HG03439 (cell line): ENCODE results near the gene TEDC2.

ENCODE experiments used
- ATAC-seq: cut with Tn5 transposase; IDR thresholded peaks from one replicate; pipeline ENCODE4 v1.9.1; 2021; ENCODE audit warnings: mild to moderate bottlenecking, moderate library complexity; ENCODE audit not compliant: unreplicated experiment

TEDC2 gene

DNA sequence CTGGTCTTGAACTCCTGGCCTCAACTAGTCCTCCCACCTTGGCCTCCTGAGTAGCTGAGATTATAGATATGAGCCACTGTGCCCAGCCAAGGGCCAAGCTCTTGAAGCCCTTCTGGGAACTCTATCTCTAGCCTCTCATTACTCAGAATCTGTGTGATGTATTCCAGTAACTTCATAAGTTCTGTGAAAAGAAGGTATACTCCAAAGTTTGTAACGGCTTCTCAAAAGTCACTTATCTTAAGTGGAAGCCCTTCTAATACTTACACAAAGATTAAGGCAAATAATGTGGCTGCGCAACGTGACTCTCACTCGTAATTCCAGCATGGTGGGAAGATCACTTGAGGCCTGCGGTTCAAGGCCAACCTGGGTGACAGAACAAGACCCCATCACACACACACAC lies 34.7 kb downstream of the TEDC2 start:
- no peak for ATAC-seq

DNA sequence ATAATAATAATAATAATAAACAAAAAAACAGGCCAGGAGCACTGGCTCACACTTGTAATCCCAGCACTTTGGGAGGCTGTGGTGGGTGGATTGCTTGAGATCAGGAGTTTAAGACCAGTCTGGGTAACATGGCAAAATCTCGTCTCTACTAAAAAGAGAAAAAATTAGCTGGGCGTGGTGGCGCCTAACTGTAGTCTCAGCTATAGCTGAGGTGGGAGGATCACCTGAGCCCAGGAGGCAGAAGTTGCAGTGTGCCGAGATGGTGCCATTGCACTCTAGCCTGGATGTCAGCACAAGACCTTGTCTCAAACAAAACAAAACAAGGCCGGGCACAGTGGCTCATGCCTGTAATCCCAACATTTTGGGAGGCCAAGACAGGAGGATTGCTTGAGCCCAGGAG lies 35.1 kb downstream of the TEDC2 start:
- ATAC-seq: no peak

DNA sequence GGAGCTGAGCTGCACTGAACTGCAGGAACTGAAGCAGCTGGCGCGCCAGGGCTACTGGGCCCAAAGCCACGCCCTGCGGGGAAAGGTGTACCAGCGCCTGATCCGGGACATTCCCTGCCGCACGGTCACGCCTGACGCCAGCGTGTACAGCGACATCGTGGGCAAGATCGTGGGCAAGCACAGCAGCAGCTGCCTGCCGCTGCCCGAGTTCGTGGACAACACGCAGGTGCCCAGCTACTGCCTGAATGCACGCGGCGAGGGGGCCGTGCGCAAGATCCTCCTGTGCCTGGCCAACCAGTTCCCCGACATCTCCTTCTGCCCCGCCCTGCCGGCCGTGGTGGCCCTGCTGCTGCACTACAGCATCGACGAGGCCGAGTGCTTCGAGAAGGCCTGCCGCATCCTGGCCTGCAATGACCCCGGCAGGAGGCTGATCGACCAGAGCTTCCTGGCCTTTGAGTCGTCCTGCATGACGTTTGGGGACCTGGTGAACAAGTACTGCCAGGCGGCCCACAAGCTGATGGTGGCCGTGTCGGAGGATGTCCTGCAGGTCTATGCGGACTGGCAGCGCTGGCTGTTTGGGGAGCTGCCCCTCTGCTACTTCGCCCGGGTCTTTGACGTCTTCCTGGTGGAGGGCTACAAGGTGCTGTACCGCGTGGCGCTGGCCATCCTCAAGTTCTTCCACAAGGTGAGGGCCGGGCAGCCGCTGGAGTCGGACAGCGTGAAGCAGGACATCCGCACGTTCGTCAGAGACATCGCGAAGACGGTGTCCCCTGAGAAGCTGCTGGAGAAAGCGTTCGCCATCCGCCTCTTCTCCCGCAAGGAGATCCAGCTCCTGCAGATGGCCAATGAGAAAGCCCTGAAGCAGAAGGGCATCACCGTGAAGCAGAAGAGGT lies 36.6 kb downstream of the TEDC2 start:
- no peak for ATAC-seq

DNA sequence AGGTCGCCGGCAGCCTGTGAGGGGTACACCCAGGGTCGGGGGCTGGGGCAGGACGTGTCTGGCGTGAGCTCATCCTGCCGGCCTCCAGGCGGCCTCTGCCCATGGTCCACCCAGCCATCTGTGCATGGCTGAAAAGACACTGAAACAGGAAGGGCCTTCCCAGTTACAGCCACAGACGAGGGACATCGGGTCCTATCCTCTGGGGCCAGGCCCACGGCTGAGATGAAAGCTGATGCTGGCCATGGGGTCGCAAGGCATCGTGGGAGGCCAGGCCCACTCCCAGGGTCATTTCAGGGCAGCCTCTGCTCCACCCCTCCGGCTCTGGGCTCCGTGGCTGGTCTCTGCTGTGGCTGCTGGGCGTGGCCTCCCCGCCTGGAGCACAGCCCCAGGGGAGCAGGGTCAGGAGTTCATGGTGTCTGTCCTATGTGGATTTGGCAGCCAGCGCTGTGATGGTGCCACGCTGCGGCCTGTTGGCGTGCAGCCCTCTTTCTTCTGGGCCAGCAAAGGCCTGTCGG lies 37.3 kb downstream of the TEDC2 start:
- ATAC-seq: no peak

DNA sequence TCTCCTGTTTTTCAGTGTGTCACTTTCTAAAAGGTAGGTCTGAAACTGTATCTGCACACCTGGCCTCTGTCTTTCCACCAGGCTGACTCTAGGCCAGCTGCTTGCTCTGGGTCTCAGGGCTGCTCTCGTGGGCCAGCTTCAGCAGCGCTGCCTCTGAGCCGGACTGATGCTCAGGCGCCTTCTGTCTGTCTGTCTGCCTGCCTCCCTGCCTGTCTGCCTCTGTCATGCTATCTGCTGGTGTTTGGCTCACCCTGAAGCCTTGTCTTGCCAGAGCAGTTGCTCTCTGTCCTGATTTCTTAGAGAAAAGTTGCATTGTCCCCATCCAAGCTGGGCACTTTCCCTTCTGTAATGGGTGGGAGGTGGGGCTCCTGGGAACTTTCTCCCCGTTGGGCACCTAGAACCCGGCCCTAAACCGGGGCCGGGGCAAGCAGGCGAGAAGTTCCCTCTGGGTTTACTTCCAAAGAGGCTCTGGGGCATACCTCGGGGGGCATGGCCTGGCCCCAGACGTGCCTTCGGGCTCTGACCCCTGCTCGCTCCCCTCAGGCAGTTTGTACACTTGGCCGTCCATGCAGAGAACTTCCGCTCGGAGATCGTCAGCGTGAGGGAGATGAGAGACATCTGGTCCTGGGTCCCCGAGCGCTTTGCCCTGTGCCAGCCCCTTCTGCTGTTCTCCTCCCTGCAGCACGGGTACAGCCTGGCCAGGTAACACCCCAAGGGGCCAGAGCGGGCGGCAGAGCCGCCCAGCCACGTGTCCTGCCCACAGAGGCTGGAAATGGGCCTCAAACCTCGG lies 38.0 kb downstream of the TEDC2 start:
- ATAC-seq: no peak

DNA sequence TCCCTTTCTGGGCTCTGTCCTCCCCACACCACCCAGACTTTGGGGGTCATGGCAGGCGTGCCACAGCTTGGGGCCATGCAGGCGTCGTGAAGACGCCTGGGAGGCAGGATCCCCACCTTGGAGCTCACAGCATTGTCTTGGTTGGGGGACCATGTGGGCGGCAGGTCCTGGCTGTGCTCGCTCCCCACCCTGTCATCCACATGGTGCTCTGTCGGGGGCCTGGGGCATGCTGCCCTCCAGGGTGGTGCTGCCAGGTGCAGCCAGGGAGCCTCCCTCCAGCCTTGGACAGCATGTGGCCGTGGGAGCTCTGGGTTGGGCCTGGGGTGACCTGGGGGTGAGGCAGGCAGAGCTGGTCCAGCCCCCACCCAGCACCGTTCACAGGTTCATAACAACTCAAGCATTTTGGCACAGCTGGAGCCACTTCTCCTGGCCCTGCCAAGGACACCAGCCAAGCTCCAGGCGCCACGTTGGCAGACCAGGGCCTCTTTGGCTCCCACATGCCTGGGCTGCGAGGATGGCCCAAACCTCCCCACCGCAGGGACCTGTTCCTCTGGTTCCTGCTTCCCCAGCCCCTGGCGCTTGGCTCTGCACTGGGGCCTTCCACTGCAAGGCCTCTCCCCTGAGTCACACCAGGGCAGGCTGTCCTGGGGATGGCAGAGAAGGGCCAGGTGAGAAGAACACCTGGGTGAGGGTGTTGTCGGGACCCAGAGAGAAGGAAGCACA lies 38.8 kb downstream of the TEDC2 start:
- no peak for ATAC-seq

DNA sequence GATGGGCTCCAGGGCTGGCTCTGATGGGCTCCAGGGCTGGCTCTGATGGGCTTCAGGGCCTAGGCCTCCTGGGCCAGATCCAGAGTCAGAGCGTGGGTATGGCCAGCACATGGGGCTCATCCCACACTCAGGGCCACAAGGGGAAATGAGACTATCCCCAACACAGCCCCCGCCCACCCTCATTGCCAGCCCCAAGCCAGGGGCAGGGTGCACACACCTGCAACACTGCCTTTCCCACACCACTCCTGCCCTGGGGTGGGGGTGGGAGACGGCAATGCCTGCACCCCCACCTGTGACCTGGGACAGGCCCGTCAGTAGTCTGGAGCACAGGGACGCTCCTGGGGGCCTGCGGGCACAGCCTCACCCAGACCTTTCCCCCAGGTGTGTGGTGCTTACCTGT lies 39.5 kb downstream of the TEDC2 start:
- ATAC-seq: no peak

DNA sequence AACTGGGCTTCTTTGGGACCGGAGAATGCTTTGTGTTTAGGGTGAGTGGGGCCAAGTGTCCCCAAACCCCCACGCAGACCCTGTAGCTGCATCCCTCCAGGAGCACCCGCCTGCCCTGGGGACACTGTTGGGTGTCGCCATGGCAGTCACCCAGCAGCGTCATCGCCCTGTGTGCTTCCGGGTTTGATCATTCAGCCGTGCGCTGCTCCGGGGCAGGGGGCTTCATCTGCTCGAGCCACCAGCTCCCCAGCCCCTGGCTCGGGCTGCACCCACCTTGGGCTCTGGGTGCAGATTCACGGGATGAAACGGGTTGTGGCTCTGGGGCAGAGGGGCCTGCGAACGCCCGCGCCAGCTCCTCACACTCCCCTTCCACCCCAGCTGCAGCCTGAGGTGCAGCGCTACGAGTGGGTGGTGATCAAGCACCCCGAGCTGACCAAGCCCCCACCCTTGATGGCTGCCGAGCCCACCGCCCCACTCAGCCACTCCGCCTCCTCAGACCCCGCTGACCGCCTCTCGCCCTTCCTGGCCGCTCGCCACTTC lies 40.1 kb downstream of the TEDC2 start:
- no peak for ATAC-seq

DNA sequence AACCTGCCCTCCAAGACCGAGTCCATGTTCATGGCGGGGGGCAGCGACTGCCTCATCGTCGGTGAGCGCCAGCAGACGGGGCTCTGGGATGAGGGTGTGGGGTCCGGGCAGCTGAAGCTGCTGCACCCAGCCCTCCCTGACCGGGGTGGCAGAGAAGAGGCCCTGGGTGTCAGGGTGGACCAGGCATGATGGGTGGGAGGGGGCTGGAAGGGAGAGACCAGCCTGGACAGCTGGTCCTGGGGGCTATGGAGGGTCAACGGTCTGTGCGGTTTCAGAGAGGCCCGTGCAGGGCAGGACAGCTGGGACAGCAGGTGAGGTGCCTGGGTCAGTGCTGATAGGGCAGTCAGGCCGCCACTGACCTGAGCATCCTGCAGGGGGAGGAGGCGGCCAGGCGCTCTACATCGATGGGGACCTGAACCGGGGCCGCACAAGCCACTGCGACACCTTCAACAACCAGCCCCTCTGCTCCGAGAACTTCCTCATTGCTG lies 40.6 kb downstream of the TEDC2 start:
- ATAC-seq: no peak

DNA sequence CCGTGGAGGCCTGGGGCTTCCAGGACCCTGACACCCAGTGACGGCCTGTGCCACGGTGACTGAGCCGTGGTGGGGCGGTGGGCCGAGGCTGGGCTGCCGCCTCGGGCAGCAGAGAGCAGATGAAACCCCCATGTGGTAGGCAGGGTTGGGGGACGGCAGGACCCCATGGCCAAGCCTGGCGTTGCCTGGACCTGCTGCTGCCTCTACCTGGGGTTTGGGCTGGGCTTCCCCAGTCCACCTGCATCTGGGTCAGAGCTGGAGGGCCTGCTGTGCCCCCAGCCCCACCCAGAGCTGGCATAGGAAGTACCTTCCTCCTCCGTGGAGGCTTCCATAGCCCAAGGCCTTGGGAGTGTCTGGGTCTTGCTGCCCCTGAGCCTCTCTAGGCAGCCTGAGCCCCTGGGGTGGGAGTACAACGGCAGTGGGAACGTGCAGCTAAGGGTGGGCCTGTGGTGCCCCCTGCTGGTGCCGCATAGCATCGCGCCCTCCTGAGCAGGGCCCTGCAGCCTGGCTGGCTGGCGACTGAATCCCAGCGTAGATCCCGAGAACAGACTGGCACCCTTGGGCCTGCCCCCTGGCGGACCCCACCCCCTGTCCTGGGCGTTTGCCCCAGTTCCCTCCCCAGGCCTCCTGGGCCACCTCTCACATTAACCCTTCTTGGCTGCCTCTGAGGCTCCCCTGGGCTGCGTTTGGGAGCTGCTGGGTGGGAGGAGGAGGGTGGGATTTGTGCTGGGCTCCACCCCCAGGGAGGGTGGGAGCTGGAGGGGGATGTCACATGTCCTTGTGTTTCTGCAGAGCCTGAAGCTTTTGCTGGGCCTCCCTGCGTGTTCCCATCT lies 41.2 kb downstream of the TEDC2 start:
- ATAC-seq: no peak

DNA sequence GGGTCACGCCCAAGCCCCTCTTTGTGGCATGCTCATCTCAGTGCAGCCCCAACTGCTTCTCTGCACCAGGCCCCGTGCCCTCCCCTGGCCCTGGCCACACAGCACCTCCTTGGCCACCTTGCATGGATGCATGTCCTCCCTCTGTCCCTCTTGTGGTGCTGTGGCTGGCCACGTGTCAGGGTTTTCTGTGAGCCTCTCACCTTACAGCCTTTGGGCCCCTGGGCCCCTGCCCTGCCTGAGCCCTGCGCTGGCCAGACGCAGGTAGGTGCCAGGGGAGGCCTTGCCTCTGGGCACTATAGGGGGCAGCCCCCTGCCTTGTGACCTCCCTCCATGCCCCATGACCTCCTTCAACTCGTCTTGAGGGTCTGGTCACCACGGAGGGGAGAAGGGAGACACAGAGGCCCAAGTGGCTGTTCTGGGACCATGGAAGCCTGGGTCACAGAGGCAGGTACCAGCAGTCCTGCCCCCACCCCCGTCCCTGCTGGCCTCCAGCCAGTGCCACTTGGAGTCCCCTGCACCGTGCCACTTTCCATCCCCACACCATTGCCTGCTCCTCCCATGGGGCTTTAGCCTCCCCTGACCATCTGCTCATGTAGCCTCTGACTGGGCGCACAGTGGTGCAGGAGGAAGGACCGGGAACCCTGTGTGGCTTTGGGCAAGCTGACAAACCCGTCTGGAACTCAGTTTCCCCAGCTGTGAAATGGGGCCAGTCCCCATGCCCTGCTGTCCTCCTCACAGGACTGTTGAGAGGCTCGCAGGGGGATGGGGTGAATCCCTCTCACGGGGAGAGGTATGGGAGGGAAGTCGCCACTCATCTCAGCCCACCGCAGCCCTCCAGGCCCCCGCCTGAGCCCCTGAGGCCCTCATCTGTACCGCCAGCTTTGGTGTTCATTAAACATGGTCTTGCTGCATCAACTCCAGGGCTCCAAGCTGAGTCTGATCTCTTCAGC lies 42.3 kb downstream of the TEDC2 start:
- ATAC-seq: no peak

DNA sequence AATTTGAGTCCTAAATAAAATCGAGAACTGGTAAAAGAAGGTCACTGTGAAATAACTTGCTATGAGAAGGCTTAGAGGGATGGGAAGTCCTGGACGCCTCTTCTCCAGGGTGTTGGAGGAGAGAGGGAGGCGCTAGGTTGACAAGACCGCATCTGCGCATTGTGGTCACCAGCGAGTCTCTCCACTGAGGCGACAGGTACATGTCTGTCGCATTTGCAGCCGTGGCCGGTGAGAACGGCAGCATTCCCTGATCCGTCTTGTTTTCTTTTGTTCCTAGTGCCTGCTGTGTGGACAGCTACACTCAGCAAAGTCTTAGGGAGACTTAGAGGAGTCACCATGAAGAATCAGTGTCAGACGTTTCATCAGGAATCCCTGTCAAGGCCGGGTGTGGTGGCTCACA lies 45.8 kb downstream of the TEDC2 start:
- ATAC-seq: no peak

DNA sequence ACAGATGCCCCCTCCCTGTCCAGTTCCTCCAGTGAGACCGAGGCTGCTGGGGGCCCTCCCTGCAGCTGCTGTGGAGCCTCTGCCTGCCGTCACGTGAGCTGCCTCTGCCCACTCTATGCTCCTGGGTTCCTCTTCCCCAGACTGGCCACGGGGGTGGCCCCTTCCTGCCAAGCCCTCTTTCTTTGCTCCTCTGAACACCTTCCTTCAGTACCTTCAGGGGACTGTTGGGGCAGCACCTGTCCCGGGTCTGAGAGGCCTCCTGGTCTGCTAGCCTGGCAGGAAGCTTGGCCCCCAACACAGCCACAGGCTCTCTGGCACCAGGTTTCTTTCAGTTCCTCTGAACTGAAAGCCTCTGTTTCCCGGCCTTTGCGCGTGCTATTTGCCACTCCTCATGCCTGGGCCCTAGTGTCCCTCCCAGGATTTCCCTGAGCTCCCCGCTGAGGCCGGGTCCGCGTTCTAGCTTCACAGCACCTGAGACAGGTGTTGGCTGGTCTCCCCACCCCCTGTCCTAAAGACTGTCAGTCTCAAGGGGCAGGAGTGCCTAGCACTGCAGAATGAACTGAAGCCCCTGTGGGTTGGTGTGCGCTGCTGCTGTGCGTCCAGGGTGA lies 47.2 kb downstream of the TEDC2 start:
- no peak for ATAC-seq

DNA sequence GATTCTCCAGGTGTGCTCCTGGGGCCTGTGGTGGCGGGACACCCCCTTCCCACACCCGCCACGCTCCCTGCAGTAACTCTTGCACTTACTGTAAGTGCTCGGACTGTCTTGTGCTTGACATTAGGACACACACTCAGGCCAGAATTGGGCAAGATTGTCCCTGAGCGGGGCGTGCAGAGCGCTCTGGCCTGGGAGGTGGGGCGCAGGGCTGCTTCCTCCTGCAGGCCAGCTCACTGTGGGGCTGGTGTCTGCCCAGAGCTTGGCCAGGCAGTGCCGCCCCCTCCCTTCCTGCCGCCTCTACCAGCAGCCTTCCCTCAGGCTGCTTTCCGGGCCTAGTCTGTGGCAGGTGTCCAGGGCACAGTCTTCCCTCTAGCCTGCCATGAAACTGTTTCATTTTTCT lies 47.8 kb downstream of the TEDC2 start:
- no peak for ATAC-seq

DNA sequence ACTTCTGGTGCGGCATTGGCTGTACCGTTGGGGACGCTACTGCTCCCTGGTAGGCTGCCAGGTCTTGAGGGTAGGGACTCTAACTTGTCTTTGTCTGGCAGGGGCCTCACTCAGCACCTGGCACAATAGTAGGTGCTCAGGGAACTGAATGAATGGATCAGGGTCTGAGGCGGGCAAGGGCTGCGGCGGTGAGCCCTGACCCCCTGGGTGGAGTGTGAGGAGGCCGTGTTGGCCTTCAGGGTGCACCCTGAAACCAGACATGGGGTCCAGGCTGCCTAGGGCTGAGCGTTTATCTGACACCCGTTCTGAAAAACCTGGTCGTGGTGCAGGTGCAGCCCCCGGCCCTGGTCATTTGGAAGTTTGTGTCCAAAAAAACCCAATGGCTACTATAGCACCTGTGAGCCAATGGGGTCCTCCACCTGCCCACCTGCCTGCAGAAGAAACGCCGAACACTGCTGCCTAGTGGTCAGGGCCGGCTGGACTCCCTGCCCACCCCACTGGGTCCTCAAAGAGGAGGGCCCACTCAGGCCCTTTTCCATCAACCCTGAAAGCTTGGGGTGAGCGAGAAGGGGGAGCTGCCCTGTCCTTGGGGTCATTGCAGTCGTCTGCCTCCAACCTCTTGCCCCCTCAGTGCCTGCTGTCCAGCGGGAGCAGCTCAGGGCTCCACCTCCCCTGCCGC lies 49.0 kb downstream of the TEDC2 start:
- no peak for ATAC-seq

DNA sequence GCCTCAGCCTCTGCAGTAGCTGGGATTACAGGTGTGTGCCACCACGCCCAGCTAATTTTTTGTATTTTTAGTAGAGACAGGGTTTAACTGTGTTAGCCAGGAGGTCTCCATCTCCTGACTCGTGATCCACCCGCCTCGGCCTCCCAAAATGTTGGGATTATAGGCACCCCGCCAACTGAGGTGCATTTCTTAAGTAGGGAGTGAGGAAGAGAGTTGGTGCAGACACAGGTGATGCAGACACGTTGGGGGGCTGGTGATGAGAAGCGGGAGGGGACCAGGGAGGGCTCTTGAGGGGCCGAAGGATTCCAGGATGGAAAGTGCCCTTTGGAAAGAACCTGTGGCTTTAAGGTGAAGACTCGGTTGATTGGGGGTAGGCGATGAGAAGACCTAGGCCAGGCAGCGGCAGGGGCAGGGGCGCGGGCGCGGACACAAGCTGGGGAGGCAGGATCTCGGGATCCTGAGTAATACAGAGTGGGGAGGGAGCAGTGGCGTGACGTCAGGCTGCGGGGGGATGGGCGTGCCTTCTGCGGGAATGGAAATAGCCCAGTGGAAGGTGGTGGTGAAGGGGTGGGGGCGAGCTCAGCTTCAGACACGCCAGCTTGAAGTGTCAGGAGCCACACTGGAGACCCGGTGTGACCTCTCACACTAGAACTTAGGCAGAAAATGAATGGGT lies 51.4 kb downstream of the TEDC2 start:
- ATAC-seq: no peak

DNA sequence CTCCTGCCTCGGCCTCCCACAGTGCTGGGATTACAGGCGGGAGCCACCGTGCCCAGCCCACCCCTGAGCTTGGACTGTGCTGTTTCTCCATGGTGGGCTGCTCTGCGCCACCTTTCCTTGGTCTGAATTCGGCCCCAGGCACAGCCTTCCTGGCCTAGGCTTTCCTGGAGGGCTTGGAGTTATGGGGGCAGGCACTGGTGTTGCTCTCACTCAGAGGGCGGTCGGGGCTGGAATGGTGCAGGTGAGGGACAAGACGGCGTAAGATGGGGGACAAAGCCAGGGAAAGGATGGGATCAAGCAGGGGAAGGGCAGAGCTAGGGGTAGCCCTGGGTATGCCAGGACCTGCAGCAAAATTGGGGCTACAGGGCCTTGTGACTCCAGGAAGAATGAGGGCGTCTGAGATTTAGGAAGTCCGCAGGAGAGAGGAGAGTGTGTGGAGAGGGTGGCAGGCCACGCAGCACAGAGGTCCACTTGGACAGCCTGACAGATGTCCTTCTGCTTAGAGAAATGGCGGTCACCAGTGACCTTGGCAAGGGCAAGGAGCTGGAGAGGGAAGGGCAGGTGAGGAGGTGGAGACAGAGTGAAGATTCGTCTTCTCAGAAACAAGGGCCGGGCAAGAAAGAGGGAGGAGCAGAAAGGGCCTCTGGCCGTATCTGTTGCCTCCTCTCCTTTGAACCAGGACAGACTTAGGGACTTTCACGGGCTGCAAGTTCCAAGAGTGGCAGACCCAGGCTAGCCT lies 52.3 kb downstream of the TEDC2 start:
- ATAC-seq: no peak
